Measurements from ENCODE around the gene SET. TPM values are rescaled to one million over a fixed set of nuclear protein-coding genes. Genes with fewer than 3 reads are reported as not detected.

Gene SET
- total and polyA plus RNA-seq, 8 donors: 42.9 to 162 (median 125) TPM

GRCh38 chr9:128713411-128713780 lies 24.4 kb downstream of the SET start:
- H3K4me1 ChIP-seq: no peaks in the 10 kb centered on the region
- no peak overlapping the region for H3K4me3 ChIP-seq
- intact Hi-C loops (cut with DNase I): no loop called here
- no peak overlapping the region for H3K27ac ChIP-seq
- no peaks in the 10 kb centered on the region for H3K9me3 ChIP-seq
- FAIRE-seq (no peak), ATAC-seq (no peak), DNase-seq (peak in 1 of 6 donors; percentile 39)
- 92 to 95% methylated on average over 11 to 13 of the region's 13 CpGs for WGBS, 2 donors
- no peaks in the 10 kb centered on the region for H3K36me3 ChIP-seq
- no peaks in the 10 kb centered on the region for H3K27me3 ChIP-seq
- no peak for TF ChIP-seq CTCF (IDR thresholded peaks at IDR 0.05)

GRCh38 chr9:128713941-128714573 lies 25.0 kb downstream of the SET start:
- intact Hi-C loops (cut with DNase I): no loop called here

GRCh38 chr9:128714586-128715435 lies 25.8 kb downstream of the SET start:
- no peak overlapping the region for H3K27ac ChIP-seq
- H3K4me3 ChIP-seq: no peak overlapping the region
- H3K4me1 ChIP-seq: no peaks in the 10 kb centered on the region
- no peak for FAIRE-seq
- peak in 1 of 6 donors; percentile 28 for DNase-seq
- ATAC-seq: no peak
- no peak for TF ChIP-seq CTCF (IDR thresholded peaks at IDR 0.05)
- intact Hi-C loops (cut with DNase I): no loop called here
- no peaks in the 10 kb centered on the region for H3K9me3 ChIP-seq
- 90 to 92% methylated on average over 24 of the region's 24 CpGs for WGBS, 2 donors
- no peaks in the 10 kb centered on the region for H3K36me3 ChIP-seq
- no peaks in the 10 kb centered on the region for H3K27me3 ChIP-seq

More at GRCh38 chr9:128713941-128714573, 25.0 kb downstream of the SET start:
- H3K4me3 ChIP-seq: no peak overlapping the region
- no peak overlapping the region for H3K27ac ChIP-seq
- no peak for ATAC-seq
- no peaks in the 10 kb centered on the region for H3K9me3 ChIP-seq
- no peaks in the 10 kb centered on the region for H3K27me3 ChIP-seq
- peak in 1 of 6 donors; percentile 44 for DNase-seq
- H3K4me1 ChIP-seq: no peaks in the 10 kb centered on the region
- 92 to 94% methylated on average over 19 of the region's 19 CpGs for WGBS, 2 donors
- no peaks in the 10 kb centered on the region for H3K36me3 ChIP-seq
- no peak for TF ChIP-seq CTCF (IDR thresholded peaks at IDR 0.05)
- no peak for FAIRE-seq

- no peak overlapping the region for H3K27ac ChIP-seq
- ATAC-seq (no peak), FAIRE-seq (no peak), DNase-seq (peak in 1 of 6 donors; percentile 17)
- no peaks in the 10 kb centered on the region for H3K4me1 ChIP-seq
- H3K9me3 ChIP-seq: no peaks in the 10 kb centered on the region
- 87 to 92% methylated on average over 6 of the region's 6 CpGs for WGBS, 2 donors
- no peaks in the 10 kb centered on the region for H3K36me3 ChIP-seq
- intact Hi-C loops (cut with DNase I): no loop called here
- no peaks in the 10 kb centered on the region for H3K27me3 ChIP-seq
- no peak overlapping the region for H3K4me3 ChIP-seq
- TF ChIP-seq CTCF (IDR thresholded peaks at IDR 0.05): no peak
Observed at GRCh38 chr9:128715436-128715750, 26.4 kb downstream of the SET start.

Measured in pancreas (tissue), 10 donors.